Effector memory CD8-positive, alpha-beta T cell (primary cell): ENCODE results near the gene CRTC3.
A peak's percentile ranks its signal among the peaks of the same experiment; 100 is the strongest.

Experiments
- ATAC-seq: fragments of 150-1000 bp; cut with Tn5 transposase; replicated peaks from 2 replicates; pipeline ENCODE4 v1.10.0; 2021; ENCODE audit warnings: mild to moderate bottlenecking, moderate library complexity
- DNase-seq, 3 experiments: peaks; one replicate each; pipeline ENCODE4 v3.0.0; 2021
- H3K27ac Mint-ChIP-seq, 2 donors: one replicate each; pipeline ENCODE4 v1.8.0; 2022; ENCODE audit warnings: mild to moderate bottlenecking in 2 of 2, mixed read lengths in 2 of 2, moderate library complexity in 2 of 2
- H3K27me3 Mint-ChIP-seq, 2 donors: one replicate each; pipeline ENCODE4 v1.8.0; 2022; ENCODE audit warnings: mixed read lengths in 2 of 2
- H3K36me3 Mint-ChIP-seq: one replicate; pipeline ENCODE4 v1.8.0; 2022; ENCODE audit warnings: mild to moderate bottlenecking, moderate library complexity, mixed read lengths; ENCODE audit not compliant: insufficient read depth
- H3K4me1 Mint-ChIP-seq, 2 donors: one replicate each; pipeline ENCODE4 v1.8.0; 2022; ENCODE audit warnings: low read depth in 2 of 2, mixed read lengths in 2 of 2
- H3K4me3 Mint-ChIP-seq, 2 donors: one replicate each; pipeline ENCODE4 v1.8.0; 2022; ENCODE audit warnings: mild to moderate bottlenecking in 2 of 2, mixed read lengths in 2 of 2, moderate library complexity in 2 of 2
- H3K9me3 Mint-ChIP-seq, 2 donors: one replicate each; pipeline ENCODE4 v1.8.0; 2022; ENCODE audit warnings: mixed read lengths in 2 of 2

The CRTC3 gene

GRCh38 chr15:90638201-90638691 is 108.5 kb downstream of the CRTC3 start:
- DNase-seq (no peak), ATAC-seq (no peak)
- Mint-ChIP-seq H3K27me3 (no peaks in the 10 kb centered on the region), H3K36me3 (peaks cover 45% of the 10 kb centered on the region), H3K4me1 (no peaks in the 10 kb centered on the region), H3K27ac (no peak overlapping the region), H3K9me3 (no peaks in the 10 kb centered on the region), H3K4me3 (no peak overlapping the region)

GRCh38 chr15:90638963-90639362 is 109.2 kb downstream of the CRTC3 start:
- H3K4me3 Mint-ChIP-seq: no peak overlapping the region
- DNase-seq: no peak
- H3K27me3 Mint-ChIP-seq: no peaks in the 10 kb centered on the region
- ATAC-seq: no peak
- no peak overlapping the region for H3K27ac Mint-ChIP-seq
- no peaks in the 10 kb centered on the region for H3K4me1 Mint-ChIP-seq
- no peaks in the 10 kb centered on the region for H3K9me3 Mint-ChIP-seq
- peaks cover 39% of the 10 kb centered on the region for H3K36me3 Mint-ChIP-seq

GRCh38 chr15:90640862-90641261 is 111.1 kb downstream of the CRTC3 start:
- no peak for ATAC-seq
- H3K36me3 Mint-ChIP-seq: peaks cover 24% of the 10 kb centered on the region
- no peak overlapping the region for H3K4me3 Mint-ChIP-seq
- no peaks in the 10 kb centered on the region for H3K27me3 Mint-ChIP-seq
- DNase-seq: no peak
- no peak overlapping the region for H3K27ac Mint-ChIP-seq
- H3K9me3 Mint-ChIP-seq: no peaks in the 10 kb centered on the region
- H3K4me1 Mint-ChIP-seq: peaks cover 0 to under 1% of the 10 kb centered on the region in 2 donors

GRCh38 chr15:90641581-90642463 is 112.1 kb downstream of the CRTC3 start:
- peaks cover 26% of the 10 kb centered on the region for H3K36me3 Mint-ChIP-seq
- DNase-seq: no peak
- ATAC-seq: no peak
- no peak overlapping the region for H3K4me3 Mint-ChIP-seq
- peaks cover 0 to 9% of the 10 kb centered on the region in 2 donors for H3K4me1 Mint-ChIP-seq
- H3K27me3 Mint-ChIP-seq: no peaks in the 10 kb centered on the region
- H3K9me3 Mint-ChIP-seq: no peaks in the 10 kb centered on the region
- no peak overlapping the region for H3K27ac Mint-ChIP-seq

GRCh38 chr15:90642464-90643300 is 113.0 kb downstream of the CRTC3 start:
- H3K27ac Mint-ChIP-seq: no peak overlapping the region
- no peaks in the 10 kb centered on the region for H3K27me3 Mint-ChIP-seq
- no peaks in the 10 kb centered on the region for H3K9me3 Mint-ChIP-seq
- peaks cover 26% of the 10 kb centered on the region for H3K36me3 Mint-ChIP-seq
- DNase-seq (no peak), ATAC-seq (no peak)
- no peak overlapping the region for H3K4me3 Mint-ChIP-seq
- peaks cover 0 to 9% of the 10 kb centered on the region in 2 donors for H3K4me1 Mint-ChIP-seq

GRCh38 chr15:90643301-90643632 is 113.5 kb downstream of the CRTC3 start:
- DNase-seq: no peak
- ATAC-seq: no peak
- Mint-ChIP-seq H3K9me3 (no peaks in the 10 kb centered on the region), H3K27ac (no peak overlapping the region), H3K36me3 (peaks cover 26% of the 10 kb centered on the region), H3K4me3 (no peak overlapping the region), H3K27me3 (peaks cover 0 to 3% of the 10 kb centered on the region in 2 donors), H3K4me1 (peaks cover 3 to 13% of the 10 kb centered on the region in 2 donors)

- Mint-ChIP-seq H3K27me3 (peaks cover 0 to 4% of the 10 kb centered on the region in 2 donors), H3K4me3 (no peak overlapping the region), H3K9me3 (no peaks in the 10 kb centered on the region), H3K4me1 (peaks cover 7 to 17% of the 10 kb centered on the region in 2 donors), H3K27ac (no peak overlapping the region), H3K36me3 (peaks cover 25% of the 10 kb centered on the region)
- DNase-seq (no peak), ATAC-seq (no peak)
Observed at GRCh38 chr15:90644526-90644925, 114.8 kb downstream of the CRTC3 start.

- no peaks in the 10 kb centered on the region for H3K9me3 Mint-ChIP-seq
- H3K27ac Mint-ChIP-seq: peak overlapping the region in 1 of 2 donors; percentile 53
- H3K4me1 Mint-ChIP-seq: peaks cover 9 to 17% of the 10 kb centered on the region in 2 donors
- H3K27me3 Mint-ChIP-seq: peaks cover 0 to 4% of the 10 kb centered on the region in 2 donors
- no peak for DNase-seq
- H3K4me3 Mint-ChIP-seq: no peak overlapping the region
- H3K36me3 Mint-ChIP-seq: peaks cover 24% of the 10 kb centered on the region
- ATAC-seq: no peak
Observed at GRCh38 chr15:90644952-90645725, 115.4 kb downstream of the CRTC3 start.

- H3K4me1 Mint-ChIP-seq: peaks cover 9 to 17% of the 10 kb centered on the region in 2 donors
- peaks cover 0 to 4% of the 10 kb centered on the region in 2 donors for H3K27me3 Mint-ChIP-seq
- no peaks in the 10 kb centered on the region for H3K9me3 Mint-ChIP-seq
- no peak overlapping the region for H3K4me3 Mint-ChIP-seq
- H3K27ac Mint-ChIP-seq: peak overlapping the region; percentile 35 to 53
- ATAC-seq: no peak
- peaks cover 26% of the 10 kb centered on the region for H3K36me3 Mint-ChIP-seq
- DNase-seq: no peak
Observed at GRCh38 chr15:90645873-90646575, 116.3 kb downstream of the CRTC3 start.

- no peaks in the 10 kb centered on the region for H3K9me3 Mint-ChIP-seq
- H3K27ac Mint-ChIP-seq: peak overlapping the region in 1 of 2 donors; percentile 35
- no peak overlapping the region for H3K4me3 Mint-ChIP-seq
- peaks cover 9 to 17% of the 10 kb centered on the region in 2 donors for H3K4me1 Mint-ChIP-seq
- DNase-seq (no peak), ATAC-seq (no peak)
- peaks cover 0 to 4% of the 10 kb centered on the region in 2 donors for H3K27me3 Mint-ChIP-seq
- H3K36me3 Mint-ChIP-seq: peaks cover 19% of the 10 kb centered on the region
Observed at GRCh38 chr15:90646662-90647305, 117.1 kb downstream of the CRTC3 start.

GRCh38 chr15:90647326-90647725 is 117.6 kb downstream of the CRTC3 start:
- DNase-seq: no peak
- no peak for ATAC-seq
- Mint-ChIP-seq H3K4me3 (no peak overlapping the region), H3K27ac (peak overlapping the region in 1 of 2 donors; percentile 35), H3K9me3 (no peaks in the 10 kb centered on the region), H3K4me1 (peaks cover 9 to 17% of the 10 kb centered on the region in 2 donors), H3K27me3 (peaks cover under 1 to 4% of the 10 kb centered on the region in 2 donors), H3K36me3 (peaks cover 14% of the 10 kb centered on the region)
